Fibroblast of skin of back (primary cell): ENCODE results near the gene TCF15.
A peak's percentile ranks its signal among the peaks of the same experiment; 100 is the strongest.
"Not testable (repeated sequence)": the region's sequence is repeated elsewhere in the genome, so short reads cannot be mapped to it uniquely, and the experiment has no call there.

ENCODE experiments used
- DNase-seq: peaks from one replicate; pipeline ENCODE4 v3.0.0-alpha.2; 2013

Gene TCF15

GRCh38 chr20:642013-642397 is 31.9 kb upstream of the TCF15 start:
- not testable (repeated sequence) for DNase-seq

GRCh38 chr20:641516-641875 is 31.4 kb upstream of the TCF15 start:
- no peak for DNase-seq

GRCh38 chr20:640674-641515 is 30.8 kb upstream of the TCF15 start:
- no peak for DNase-seq

GRCh38 chr20:638579-638978 is 28.5 kb upstream of the TCF15 start:
- DNase-seq: no peak

GRCh38 chr20:637559-637958 is 27.4 kb upstream of the TCF15 start:
- no peak for DNase-seq

GRCh38 chr20:635893-636338 is 25.8 kb upstream of the TCF15 start:
- peak; percentile 8 for DNase-seq

- no peak for DNase-seq
These were observed 25.2 kb upstream of the TCF15 start for GRCh38 chr20:635028-635892.

GRCh38 chr20:634148-634925 is 24.2 kb upstream of the TCF15 start:
- no peak for DNase-seq

- DNase-seq: peak; percentile 74
These were observed 21.0 kb upstream of the TCF15 start for GRCh38 chr20:631101-631500.

GRCh38 chr20:626579-626978 is 16.5 kb upstream of the TCF15 start:
- no peak for DNase-seq

- DNase-seq: no peak
These were observed 15.3 kb upstream of the TCF15 start for GRCh38 chr20:625360-625932.

- no peak for DNase-seq
These were observed 13.6 kb upstream of the TCF15 start for GRCh38 chr20:623704-624103.

GRCh38 chr20:623021-623420 is 12.9 kb upstream of the TCF15 start:
- DNase-seq: no peak

GRCh38 chr20:622161-622560 is 12.1 kb upstream of the TCF15 start:
- DNase-seq: no peak

GRCh38 chr20:621125-621756 is 11.1 kb upstream of the TCF15 start:
- DNase-seq: peak; percentile 56

GRCh38 chr20:620246-620645 is 10.1 kb upstream of the TCF15 start:
- DNase-seq: no peak

- no peak for DNase-seq
These were observed 8.9 kb upstream of the TCF15 start for GRCh38 chr20:618980-619379.

GRCh38 chr20:617934-618690 is 8.0 kb upstream of the TCF15 start:
- no peak for DNase-seq

GRCh38 chr20:615514-615913 is 5.4 kb upstream of the TCF15 start:
- DNase-seq: no peak

- no peak for DNase-seq
These were observed 1.7 kb upstream of the TCF15 start for GRCh38 chr20:611843-612185.

- no peak for DNase-seq
These were observed 1.1 kb upstream of the TCF15 start for GRCh38 chr20:611047-611842.
